Suprapubic skin (tissue), 4 donors: Measurements from ENCODE around the gene MGME1. TPM values are rescaled to one million over a fixed set of nuclear protein-coding genes. Genes with fewer than 3 reads are reported as not detected.

Experiments used
- DNase-seq, 2 donors: peaks; one replicate each; pipeline ENCODE4 v3.0.0-alpha.2; 2019; ENCODE audit warnings: low spot score in 2 of 2
- H3K27ac ChIP-seq: fragments of 200-600 bp; sonication (generic); one replicate; pipeline ENCODE4 v1.5.1; 2019
- H3K27me3 ChIP-seq: fragments of 200-600 bp; sonication (generic); one replicate; pipeline ENCODE4 v1.5.1; 2019
- H3K36me3 ChIP-seq: fragments of 200-600 bp; sonication (generic); one replicate; pipeline ENCODE4 v1.5.1; 2019
- H3K4me1 ChIP-seq: fragments of 200-600 bp; sonication (generic); one replicate; pipeline ENCODE4 v1.5.1; 2019
- H3K4me3 ChIP-seq: fragments of 200-600 bp; sonication (generic); one replicate; pipeline ENCODE4 v1.5.1; 2019; ENCODE audit warnings: mild to moderate bottlenecking
- H3K9me3 ChIP-seq: fragments of 200-600 bp; sonication (generic); one replicate; pipeline ENCODE4 v1.5.1; 2019
- EP300 ChIP-seq: sonication (generic); formaldehyde crosslinking; IDR thresholded peaks from one replicate; pipeline ENCODE4 v1.6.1; 2017; ENCODE audit warnings: antibody characterized with exemption
- POLR2A ChIP-seq, 2 donors: fragments of 450-650 bp; IDR thresholded peaks; one replicate each; pipeline ENCODE4 v1.6.1; 2017; ENCODE audit warnings: antibody characterized with exemption in 2 of 2, mild to moderate bottlenecking in 2 of 2, moderate library complexity in 2 of 2
- POLR2AphosphoS5 ChIP-seq, 3 donors: sonication (generic); formaldehyde crosslinking; IDR thresholded peaks; one replicate each; pipeline ENCODE4 v1.6.1; 2017; ENCODE audit warnings: antibody characterized with exemption in 3 of 3
- WGBS: methylation state at CpG from one replicate; pipeline ENCODE4 v1.1.5; 2018; 5-methylcytosine and 5-hydroxymethylcytosine counted together
- total RNA-seq, 4 donors: library from RNA; depleted of rRNA; stranded (reverse); fragments of >200 nt; gene quantifications; one replicate each; pipeline ENCODE4 v1.1.0, GENCODE V29; 2016
- TF ChIP-seq, protein P1 (sequence below), 2 donors: fragments of 200-600 bp in 1 of 2; fragments of 450-650 bp in 1 of 2; sonication (generic) in 1 of 2; IDR thresholded peaks; one replicate each; pipeline ENCODE4 v1.5.1; 2016 to 2019; ENCODE audit warnings: antibody characterized with exemption in 2 of 2, mild to moderate bottlenecking in 1 of 2, moderate library complexity in 1 of 2

MGME1 gene
- total RNA-seq, 4 donors from 2014 or later: 30.2 to 68.1 (median 32.8) TPM

DNA sequence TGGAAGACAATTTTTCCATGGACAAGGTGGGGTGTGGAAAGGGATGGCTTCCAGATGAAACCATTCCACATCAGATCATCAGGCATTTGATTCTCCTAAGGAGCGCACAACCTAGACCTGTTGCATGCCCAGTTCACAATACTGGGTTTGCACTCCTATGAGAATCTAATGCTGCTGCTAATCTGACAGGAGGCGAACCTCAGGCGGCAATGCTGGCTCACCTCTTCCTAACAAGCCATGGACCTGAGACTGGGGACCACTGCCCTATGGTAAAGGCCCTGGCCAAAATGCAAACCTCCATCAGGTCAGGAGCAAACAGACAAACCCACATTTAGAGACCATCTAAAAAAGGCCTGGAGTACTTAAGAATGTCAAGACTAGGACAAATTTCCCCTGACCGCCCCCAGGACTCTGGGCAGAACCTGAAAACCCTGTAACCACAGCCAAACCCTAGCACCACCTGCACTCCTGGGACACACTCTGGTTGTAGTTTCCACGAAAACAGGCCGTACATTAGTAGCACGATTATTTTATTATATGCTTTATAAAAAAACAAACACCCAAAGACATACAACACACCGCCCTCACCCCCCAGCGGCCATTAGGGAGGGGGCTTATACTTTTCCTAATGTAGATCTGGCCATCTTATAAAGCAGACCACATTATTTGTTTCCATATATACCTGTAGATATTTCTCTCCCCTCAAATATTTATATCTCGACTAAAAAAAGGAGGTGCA lies 27.6 kb upstream of the MGME1 start:
- 93% methylated on average over 10 of the region's 10 CpGs for WGBS
- TF ChIP-seq EP300: no peak
- no peak for TF ChIP-seq POLR2A (IDR thresholded peaks at IDR 0.05)
- TF ChIP-seq, protein P1, sequence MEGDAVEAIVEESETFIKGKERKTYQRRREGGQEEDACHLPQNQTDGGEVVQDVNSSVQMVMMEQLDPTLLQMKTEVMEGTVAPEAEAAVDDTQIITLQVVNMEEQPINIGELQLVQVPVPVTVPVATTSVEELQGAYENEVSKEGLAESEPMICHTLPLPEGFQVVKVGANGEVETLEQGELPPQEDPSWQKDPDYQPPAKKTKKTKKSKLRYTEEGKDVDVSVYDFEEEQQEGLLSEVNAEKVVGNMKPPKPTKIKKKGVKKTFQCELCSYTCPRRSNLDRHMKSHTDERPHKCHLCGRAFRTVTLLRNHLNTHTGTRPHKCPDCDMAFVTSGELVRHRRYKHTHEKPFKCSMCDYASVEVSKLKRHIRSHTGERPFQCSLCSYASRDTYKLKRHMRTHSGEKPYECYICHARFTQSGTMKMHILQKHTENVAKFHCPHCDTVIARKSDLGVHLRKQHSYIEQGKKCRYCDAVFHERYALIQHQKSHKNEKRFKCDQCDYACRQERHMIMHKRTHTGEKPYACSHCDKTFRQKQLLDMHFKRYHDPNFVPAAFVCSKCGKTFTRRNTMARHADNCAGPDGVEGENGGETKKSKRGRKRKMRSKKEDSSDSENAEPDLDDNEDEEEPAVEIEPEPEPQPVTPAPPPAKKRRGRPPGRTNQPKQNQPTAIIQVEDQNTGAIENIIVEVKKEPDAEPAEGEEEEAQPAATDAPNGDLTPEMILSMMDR (IDR thresholded peaks at IDR 0.05): no peak
- no peak for TF ChIP-seq POLR2AphosphoS5 (IDR thresholded peaks at IDR 0.05)
- H3K36me3 ChIP-seq: peaks cover 55% of the 10 kb centered on the region
- H3K4me3 ChIP-seq: no peak overlapping the region
- DNase-seq: no peak
- no peaks in the 10 kb centered on the region for H3K9me3 ChIP-seq
- peaks cover 29% of the 10 kb centered on the region for H3K4me1 ChIP-seq
- H3K27me3 ChIP-seq: no peaks in the 10 kb centered on the region
- H3K27ac ChIP-seq: no peak overlapping the region

DNA sequence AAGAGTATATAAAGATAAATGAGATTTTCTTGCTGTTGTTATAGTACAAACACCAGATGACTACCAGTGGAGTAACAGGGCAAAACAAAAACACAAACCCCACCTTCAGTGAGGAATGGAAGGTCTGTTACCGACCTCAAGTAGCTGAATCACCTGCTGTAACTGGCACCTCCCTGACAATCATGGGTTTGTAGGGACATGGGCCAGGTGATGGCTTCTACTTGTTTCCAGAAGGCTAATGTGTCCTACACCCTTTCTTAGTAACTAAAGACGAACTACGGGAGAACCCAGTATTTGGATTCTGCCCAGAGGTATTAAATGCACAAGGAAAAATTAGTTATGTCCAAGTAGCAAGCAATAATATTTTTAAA lies 27.0 kb upstream of the MGME1 start:
- 78% methylated on average over 3 of the region's 3 CpGs for WGBS
- H3K9me3 ChIP-seq: no peaks in the 10 kb centered on the region
- H3K27me3 ChIP-seq: no peaks in the 10 kb centered on the region
- peaks cover 61% of the 10 kb centered on the region for H3K36me3 ChIP-seq
- H3K4me1 ChIP-seq: peaks cover 24% of the 10 kb centered on the region
- H3K4me3 ChIP-seq: no peak overlapping the region
- no peak overlapping the region for H3K27ac ChIP-seq
- no peak for DNase-seq
- TF ChIP-seq EP300: no peak
- TF ChIP-seq POLR2AphosphoS5 (IDR thresholded peaks at IDR 0.05): no peak
- TF ChIP-seq, protein P1 (IDR thresholded peaks at IDR 0.05): no peak
- TF ChIP-seq POLR2A (IDR thresholded peaks at IDR 0.05): no peak

DNA sequence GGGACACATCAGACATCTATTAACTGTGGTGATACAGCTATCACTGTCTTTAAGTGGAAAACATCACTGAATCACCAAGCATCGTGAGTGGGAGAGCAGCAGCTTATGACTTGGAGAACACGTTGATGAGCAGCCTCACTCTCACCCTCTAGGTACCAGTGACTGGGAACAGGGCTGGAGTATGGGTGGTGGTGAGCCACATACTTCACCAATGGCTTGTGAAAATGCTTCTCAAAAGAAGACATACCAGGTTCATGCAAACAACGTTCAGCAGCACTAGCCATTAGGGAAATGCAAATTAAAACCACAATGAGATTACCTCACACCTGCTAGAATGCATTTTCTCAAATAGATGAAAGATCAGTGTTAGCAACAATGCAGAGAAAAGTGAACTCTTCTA lies 25.5 kb upstream of the MGME1 start:
- 45% methylated on average over 3 of the region's 3 CpGs for WGBS
- no peak for DNase-seq
- Histone ChIP-seq H3K4me3 (no peak overlapping the region), H3K27me3 (no peaks in the 10 kb centered on the region), H3K36me3 (peaks cover 76% of the 10 kb centered on the region), H3K27ac (no peak overlapping the region), H3K4me1 (peaks cover 14% of the 10 kb centered on the region), H3K9me3 (no peaks in the 10 kb centered on the region)
- no peak for TF ChIP-seq EP300
- no peak for TF ChIP-seq POLR2A (IDR thresholded peaks at IDR 0.05)
- TF ChIP-seq, protein P1 (IDR thresholded peaks at IDR 0.05): no peak
- TF ChIP-seq POLR2AphosphoS5 (IDR thresholded peaks at IDR 0.05): no peak

DNA sequence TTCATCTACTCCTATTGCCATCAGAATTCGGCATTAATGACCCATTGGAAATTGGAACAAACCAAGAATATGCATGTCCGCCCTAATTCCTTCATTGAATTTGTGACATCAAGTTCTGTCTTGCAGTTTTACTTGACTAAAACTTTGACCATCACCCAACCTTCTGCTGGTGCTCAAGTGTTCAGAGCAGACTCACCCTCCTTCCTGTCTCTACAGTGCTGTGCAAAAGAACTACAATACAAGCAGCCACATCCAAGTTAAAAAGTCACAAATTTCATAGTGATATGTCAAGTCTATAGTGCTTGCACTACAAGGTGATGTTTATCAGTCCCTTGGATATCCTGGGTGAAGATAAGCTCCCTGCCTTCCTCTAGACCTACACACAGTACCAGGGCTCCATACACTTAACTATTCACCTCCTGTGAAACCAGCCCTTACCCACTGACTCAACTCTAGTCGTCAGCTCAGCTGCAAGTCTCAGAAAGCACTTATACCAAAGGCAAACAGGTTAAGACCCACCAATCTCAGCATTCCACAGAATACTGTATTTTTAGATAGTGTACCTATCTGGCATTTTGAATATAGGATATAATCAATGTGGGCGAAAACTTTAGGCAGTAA lies 23.9 kb upstream of the MGME1 start:
- Histone ChIP-seq H3K4me3 (no peak overlapping the region), H3K27ac (no peak overlapping the region), H3K4me1 (no peaks in the 10 kb centered on the region), H3K36me3 (peaks cover 92% of the 10 kb centered on the region), H3K27me3 (no peaks in the 10 kb centered on the region), H3K9me3 (no peaks in the 10 kb centered on the region)
- TF ChIP-seq EP300 (no peak), POLR2AphosphoS5 (IDR thresholded peaks at IDR 0.05) (no peak), POLR2A (IDR thresholded peaks at IDR 0.05) (no peak)
- TF ChIP-seq, protein P1 (IDR thresholded peaks at IDR 0.05): no peak
- no peak for DNase-seq
- 93% methylated on average over 4 of the region's 4 CpGs for WGBS

DNA sequence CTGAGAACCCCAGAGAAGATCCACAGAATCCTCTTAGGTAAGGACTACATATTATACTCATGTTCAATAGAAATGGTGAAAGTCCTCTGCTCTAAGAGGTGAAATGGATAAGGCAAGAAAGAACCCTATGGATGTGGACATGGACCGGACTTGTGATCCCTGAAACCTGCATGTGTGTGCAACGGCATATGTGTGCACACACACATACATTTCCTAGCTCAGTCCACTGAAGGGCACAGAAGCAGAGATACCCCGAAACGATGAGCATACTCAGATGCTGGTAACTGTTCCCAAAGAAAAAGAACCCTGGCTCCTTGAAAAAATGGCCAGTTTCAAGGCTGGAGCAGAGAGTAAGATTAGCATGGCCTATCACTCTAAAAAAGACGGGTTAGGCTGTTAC lies 22.8 kb upstream of the MGME1 start:
- Histone ChIP-seq H3K4me3 (no peak overlapping the region), H3K27ac (no peak overlapping the region), H3K36me3 (peaks cover 99% of the 10 kb centered on the region), H3K9me3 (no peaks in the 10 kb centered on the region), H3K4me1 (no peaks in the 10 kb centered on the region), H3K27me3 (no peaks in the 10 kb centered on the region)
- TF ChIP-seq, protein P1 (IDR thresholded peaks at IDR 0.05): no peak
- TF ChIP-seq POLR2A (IDR thresholded peaks at IDR 0.05): no peak
- no peak for TF ChIP-seq EP300
- no peak for TF ChIP-seq POLR2AphosphoS5 (IDR thresholded peaks at IDR 0.05)
- WGBS: 95% methylated on average over 5 of the region's 5 CpGs
- DNase-seq: no peak
